SK-N-SH (cell line): Measurements from ENCODE around the gene FZD1. TPM values are rescaled to one million over a fixed set of nuclear protein-coding genes. Genes with fewer than 3 reads are reported as not detected.

ENCODE experiments used
- CTCF ChIA-PET: fragments of 300-600, 350-600 bp; formaldehyde crosslinking; extraction: SDS; loops from one replicate; lab custom pipeline; 2021; lab: Yijun Ruan, JAX
- POLR2A ChIA-PET: fragments of 350-600 bp; sonication (Branson Sonifier 250); formaldehyde crosslinking; extraction: SDS; loops from one replicate; lab custom pipeline; 2020; ENCODE audit warnings: antibody characterized with exemption, inconsistent platforms; lab: Yijun Ruan, JAX
- DNase-seq: peaks from one replicate; pipeline ENCODE4 v3.0.0; 2012
- H2AFZ ChIP-seq: fragments of 200-600 bp; sonication (generic); 2 replicates; pipeline ENCODE4 v1.8.1; 2016; ENCODE audit warnings: antibody characterized with exemption, mild to moderate bottlenecking, low read depth
- H3F3A ChIP-seq: fragments of 200-600 bp; sonication (generic); replicated peaks from 2 replicates; pipeline ENCODE3; 2016; ENCODE audit warnings: antibody characterized with exemption, mild to moderate bottlenecking; ENCODE audit not compliant: insufficient read depth
- H3K27ac ChIP-seq, 2 experiments: fragments of 200-500 bp in 1 of 2; fragments of 200-600 bp in 1 of 2; sonication (Bioruptor generic) in 1 of 2; sonication (generic), shearing (Covaris generic) in 1 of 2; 2 replicates each; pipeline versions ENCODE4 v1.5.1 to v1.6.1; 2014 to 2016; ENCODE audit warnings: low read depth in 2 of 2, inconsistent platforms in 1 of 2, low read length in 1 of 2, mild to moderate bottlenecking in 1 of 2, mixed read lengths in 1 of 2
- H3K27me3 ChIP-seq: fragments of 200-600 bp; sonication (generic), shearing (Covaris generic); 2 replicates; pipeline ENCODE4 v1.6.1; 2016; ENCODE audit warnings: mixed run types; ENCODE audit not compliant: insufficient read depth
- H3K36me3 ChIP-seq, 2 experiments: fragments of 200-500 bp in 1 of 2; fragments of 200-600 bp in 1 of 2; sonication (Bioruptor generic) in 1 of 2; sonication (generic) in 1 of 2; replicated peaks in 1 of 2; 2 replicates each; pipeline versions ENCODE3 to v1.5.1; 2014 to 2016; ENCODE audit warnings: low read length in 1 of 2, mild to moderate bottlenecking in 1 of 2; ENCODE audit not compliant: insufficient read depth in 2 of 2, control insufficient read depth in 1 of 2
- H3K4me1 ChIP-seq, 2 experiments: fragments of 200-500 bp in 1 of 2; fragments of 200-600 bp in 1 of 2; sonication (Bioruptor generic) in 1 of 2; sonication (generic), shearing (Covaris generic) in 1 of 2; 2 replicates each; pipeline versions ENCODE4 v1.5.1 to v1.6.1; 2014 to 2016; ENCODE audit warnings: low read depth in 1 of 2, low read length in 1 of 2, mixed run types in 1 of 2; ENCODE audit not compliant: insufficient read depth in 2 of 2, control insufficient read depth in 1 of 2
- H3K4me2 ChIP-seq: fragments of 200-600 bp; sonication (generic), shearing (Covaris generic); 2 replicates; pipeline ENCODE4 v1.6.1; 2017; ENCODE audit warnings: mixed run types
- H3K4me3 ChIP-seq, 2 experiments: fragments of 200-500 bp in 1 of 2; fragments of 200-600 bp in 1 of 2; sonication (Bioruptor generic) in 1 of 2; sonication (generic), shearing (Covaris generic) in 1 of 2; 2 replicates each; pipeline versions ENCODE4 v1.5.1 to v1.8.1; 2014 to 2016; ENCODE audit warnings: low read depth in 2 of 2, inconsistent platforms in 1 of 2, low read length in 1 of 2, mild to moderate bottlenecking in 1 of 2, mixed read lengths in 1 of 2, moderate library complexity in 1 of 2
- H3K79me2 ChIP-seq: fragments of 200-600 bp; sonication (generic); 2 replicates; pipeline ENCODE4 v1.8.1; 2017; ENCODE audit warnings: mild to moderate bottlenecking; ENCODE audit not compliant: insufficient read depth
- H3K9ac ChIP-seq: fragments of 200-600 bp; sonication (generic); 2 replicates; pipeline ENCODE4 v1.6.1; 2017; ENCODE audit warnings: mixed run types
- H3K9me2 ChIP-seq: fragments of 200-600 bp; sonication (generic); 2 replicates; pipeline ENCODE4 v1.6.1; 2017; ENCODE audit warnings: mixed run types
- H3K9me3 ChIP-seq: fragments of 200-600 bp; sonication (generic); 2 replicates; pipeline ENCODE4 v1.6.1; 2017; ENCODE audit warnings: mixed run types, mild to moderate bottlenecking, moderate library complexity
- H4K20me1 ChIP-seq: fragments of 200-600 bp; sonication (generic); 2 replicates; pipeline ENCODE4 v1.6.1; 2017; ENCODE audit warnings: mild to moderate bottlenecking, mixed run types; ENCODE audit not compliant: insufficient read depth
- ELF1 ChIP-seq: IDR thresholded peaks from 2 replicates; pipeline ENCODE4 v1.4.0; 2012
- EZH2phosphoT487 ChIP-seq: fragments of 200-600 bp; sonication (generic); IDR thresholded peaks from 2 replicates; pipeline ENCODE4 v1.6.1; 2017; ENCODE audit warnings: low read depth, mixed run types, mild to moderate bottlenecking, antibody characterized with exemption, moderate library complexity, borderline replicate concordance
- FOXM1 ChIP-seq: IDR thresholded peaks from 2 replicates; pipeline ENCODE4 v1.4.0; 2012; ENCODE audit warnings: low read depth, mild to moderate bottlenecking
- GABPA ChIP-seq: IDR thresholded peaks from 2 replicates; pipeline ENCODE4 v1.4.0; 2012; ENCODE audit warnings: low read depth, mild to moderate bottlenecking
- GATA2 ChIP-seq: sonication (generic); formaldehyde crosslinking; IDR thresholded peaks from 2 replicates; pipeline ENCODE4 v1.5.0; 2020; ENCODE audit warnings: mild to moderate bottlenecking, missing genetic modification reagents
- JUND ChIP-seq: IDR thresholded peaks from 2 replicates; pipeline ENCODE4 v1.4.0; 2012
- MAX ChIP-seq: IDR thresholded peaks from 2 replicates; pipeline ENCODE4 v1.4.0; 2012; ENCODE audit warnings: low read depth
- MEF2A ChIP-seq: IDR thresholded peaks from 2 replicates; pipeline ENCODE4 v1.4.0; 2012; ENCODE audit warnings: low read depth, borderline replicate concordance
- NRF1 ChIP-seq: IDR thresholded peaks from 2 replicates; pipeline ENCODE4 v1.6.1; 2012; ENCODE audit warnings: low read depth, mild to moderate bottlenecking, low read length
- PBX3 ChIP-seq: IDR thresholded peaks from 2 replicates; pipeline ENCODE4; 2012
- POLR2AphosphoS5 ChIP-seq: IDR thresholded peaks from 2 replicates; pipeline ENCODE4 v1.6.1; 2012; ENCODE audit warnings: low read depth, low read length
- RAD21 ChIP-seq: IDR thresholded peaks from 2 replicates; pipeline ENCODE4 v1.6.1; 2012; ENCODE audit warnings: mild to moderate bottlenecking, low read length
- RCOR1 ChIP-seq: fragments of 150-350 bp; IDR thresholded peaks from 2 replicates; pipeline ENCODE4 v1.6.1; 2017; ENCODE audit warnings: antibody characterized with exemption, low read length
- RXRA ChIP-seq: IDR thresholded peaks from 2 replicates; pipeline ENCODE4 v1.4.0; 2012; ENCODE audit warnings: low read depth, mild to moderate bottlenecking, borderline replicate concordance
- SIN3A ChIP-seq: IDR thresholded peaks from 2 replicates; pipeline ENCODE4 v1.6.1; 2012; ENCODE audit warnings: low read depth, mild to moderate bottlenecking, low read length, moderate library complexity, borderline replicate concordance
- TAF1 ChIP-seq: IDR thresholded peaks from 2 replicates; pipeline ENCODE4 v1.6.1; 2012; ENCODE audit warnings: low read depth, mild to moderate bottlenecking, low read length, moderate library complexity, borderline replicate concordance
- TCF12 ChIP-seq: IDR thresholded peaks from 2 replicates; pipeline ENCODE4 v1.4.0; 2012
- TEAD4 ChIP-seq: IDR thresholded peaks from 2 replicates; pipeline ENCODE4 v1.4.0; 2012; ENCODE audit warnings: mild to moderate bottlenecking, borderline replicate concordance; ENCODE audit not compliant: insufficient read depth
- USF1 ChIP-seq: IDR thresholded peaks from 2 replicates; pipeline ENCODE4 v1.4.0; 2012; ENCODE audit warnings: low read depth, borderline replicate concordance
- YY1 ChIP-seq: IDR thresholded peaks from 2 replicates; pipeline ENCODE4 v1.4.0; 2012; ENCODE audit warnings: low read depth, mild to moderate bottlenecking
- ZBTB33 ChIP-seq: IDR thresholded peaks from 2 replicates; pipeline ENCODE4 v1.4.0; 2012; ENCODE audit warnings: low read depth, borderline replicate concordance
- WGBS: methylation state at CpG from one replicate; pipeline ENCODE4 v1.1.6; 2017; ENCODE audit warnings: low lambda C conversion rate; 5-methylcytosine and 5-hydroxymethylcytosine counted together
- polyA plus RNA-seq, 3 experiments: library from polyadenylated mRNA; depleted of rRNA; stranded (reverse); fragments of >200 nt; gene quantifications; 2 replicates each; pipeline ENCODE4 v1.2.3, GENCODE V29; 2012

Gene FZD1
- polyA plus RNA-seq, 1 of the 3 experiments (the other 2 are of a cell fraction) = 3.8 TPM

- no peak for TF ChIP-seq PBX3
- TF ChIP-seq RAD21 = peak; percentile 22
- TF ChIP-seq MAX = peak; percentile 82; the same call in 1 of the 2 replicates
- no peak for TF ChIP-seq GABPA
- no peak for TF ChIP-seq GATA2 (CRISPR knock-in tag)
- no peak for TF ChIP-seq FOXM1
- no peak for TF ChIP-seq TAF1
- TF ChIP-seq USF1 = no peak
- TF ChIP-seq POLR2AphosphoS5 = no peak
- TF ChIP-seq SIN3A = no peak; the same call in 1 of the 2 replicates
- no peak for TF ChIP-seq YY1
- TF ChIP-seq MEF2A = no peak
- no peak for TF ChIP-seq RCOR1
These were observed 870 bp downstream of the FZD1 start (continued) for GRCh38 chr7:91264924-91265681.

GRCh38 chr7:91265693-91266066 is 1.4 kb downstream of the FZD1 start:
- peaks cover 9% of the 10 kb centered on the region for H3K79me2 ChIP-seq
- H3K36me3 ChIP-seq = peaks cover 0 to 4% of the 10 kb centered on the region in 2 experiments
- peak overlapping the region; percentile 79 to 92 for H3K4me3 ChIP-seq
- peak overlapping the region; percentile 91 for H3K4me2 ChIP-seq
- H3K9ac ChIP-seq = peak overlapping the region; percentile 71
- TF ChIP-seq GATA2 (CRISPR knock-in tag) (no peak), NRF1 (no peak), YY1 (no peak), ZBTB33 (no peak), MAX (no peak), TCF12 (no peak), RXRA (no peak), USF1 (no peak), SIN3A (no peak), TEAD4 (no peak), JUND (no peak), EZH2phosphoT487 (no peak), ELF1 (no peak)
- H3K27ac ChIP-seq = no peak overlapping the region; a peak in 1 of 4 replicates
- no peaks in the 10 kb centered on the region for H3K9me2 ChIP-seq
- peak overlapping the region; percentile 77; the same call in 1 of the 2 replicates for H2AFZ ChIP-seq
- H4K20me1 ChIP-seq = no peaks in the 10 kb centered on the region
- no peak for DNase-seq
- no peaks in the 10 kb centered on the region for H3K27me3 ChIP-seq
- POLR2A ChIA-PET = no interaction called here
- H3F3A ChIP-seq = peaks cover 10% of the 10 kb centered on the region
- no peaks in the 10 kb centered on the region for H3K9me3 ChIP-seq
- 64% methylated on average over 27 of the region's 31 CpGs for WGBS
- CTCF ChIA-PET = interaction anchor here (0.9 to 3.0 kb wide), 8 partner anchors 18 to 519 kb away, joined by 3 to 16 read pairs (median 6); no protein-coding TSS in a partner anchor
- peaks cover 5 to 31% of the 10 kb centered on the region in 2 experiments; a peak in 3 of 4 replicates for H3K4me1 ChIP-seq
